BJ (cell line): Measurements from ENCODE around the gene DHRSX. TPM values are rescaled to one million over a fixed set of nuclear protein-coding genes. Genes with fewer than 3 reads are reported as not detected.

Experiments
- CTCF ChIA-PET: fragments of 350-600 bp; formaldehyde crosslinking; extraction: SDS; loops from one replicate; lab custom pipeline; 2021; ENCODE audit warnings: antibody characterized with exemption, inconsistent platforms; lab: Yijun Ruan, JAX
- POLR2A ChIA-PET: fragments of 300-600 bp; sonication (Branson Sonifier 250); formaldehyde crosslinking; extraction: SDS; loops from one replicate; lab custom pipeline; 2021; ENCODE audit warnings: antibody characterized with exemption; lab: Charles Lee
- DNase-seq: peaks from one replicate; pipeline ENCODE4 v3.0.0-alpha.2; 2011; ENCODE audit warnings: low read depth
- H3K27me3 ChIP-seq: 2 replicates; pipeline ENCODE4 v1.6.0; 2011; ENCODE audit warnings: low read length; ENCODE audit not compliant: control insufficient read depth, insufficient read depth
- H3K36me3 ChIP-seq: 2 replicates; pipeline ENCODE4 v1.5.1; 2011; ENCODE audit warnings: low read length; ENCODE audit not compliant: control insufficient read depth, insufficient read depth
- H3K4me3 ChIP-seq: 2 replicates; pipeline ENCODE4 v1.5.1; 2011; ENCODE audit warnings: low read depth, mild to moderate bottlenecking, control low read depth, low read length
- CTCF ChIP-seq: IDR thresholded peaks from 2 replicates; pipeline ENCODE4 v1.5.1; 2011; ENCODE audit warnings: low read depth, mild to moderate bottlenecking, control low read depth, inconsistent platforms, low read length, moderate library complexity; ENCODE audit not compliant: insufficient read depth
- polyA plus RNA-seq: library from polyadenylated mRNA; depleted of rRNA; stranded (reverse); fragments of >200 nt; gene quantifications from 2 replicates; pipeline ENCODE4 v1.2.3, GENCODE V29; 2011

The DHRSX gene
- polyA plus RNA-seq, 1 experiment: 66.2 TPM

- Histone ChIP-seq H3K27me3 (no peaks in the 10 kb centered on the region), H3K4me3 (no peak overlapping the region), H3K36me3 (peaks cover 2% of the 10 kb centered on the region)
- DNase-seq: no peak
- ChIA-PET POLR2A (no interaction called here), CTCF (no interaction called here)
- TF ChIP-seq CTCF: no peak
Observed at GRCh38 chrX:2388669-2389068, 112.1 kb downstream of the DHRSX start.

- H3K27me3 ChIP-seq: no peaks in the 10 kb centered on the region
- CTCF ChIA-PET: no interaction called here
- peaks cover 2% of the 10 kb centered on the region for H3K36me3 ChIP-seq
- POLR2A ChIA-PET: no interaction called here
- H3K4me3 ChIP-seq: no peak overlapping the region
- no peak for TF ChIP-seq CTCF
- no peak for DNase-seq
Observed at GRCh38 chrX:2387614-2388239, 113.0 kb downstream of the DHRSX start.

DNA sequence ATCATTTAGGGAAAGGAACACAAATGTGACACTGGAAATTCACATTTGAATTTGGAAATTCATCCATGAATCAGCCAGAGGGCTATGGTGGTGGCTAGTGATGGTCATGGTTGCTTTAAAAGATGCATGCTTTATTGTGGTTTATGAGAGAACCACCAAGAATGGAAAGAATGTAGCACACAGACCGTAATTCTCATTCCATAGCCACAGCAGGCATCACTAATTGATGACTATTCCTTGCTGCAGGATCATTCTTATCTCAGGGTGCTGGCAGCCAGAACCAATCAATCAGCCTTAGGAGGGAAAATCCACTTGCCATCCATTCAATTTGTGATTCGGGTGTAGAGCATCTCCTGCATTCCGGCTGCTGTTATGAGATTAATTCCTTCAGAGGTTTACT lies 115.6 kb downstream of the DHRSX start:
- ChIA-PET POLR2A (no interaction called here), CTCF (no interaction called here)
- Histone ChIP-seq H3K27me3 (no peaks in the 10 kb centered on the region), H3K36me3 (peaks cover 2% of the 10 kb centered on the region), H3K4me3 (no peak overlapping the region)
- TF ChIP-seq CTCF: no peak
- peak; percentile 40 for DNase-seq

GRCh38 chrX:2384486-2384885 lies 116.3 kb downstream of the DHRSX start:
- Histone ChIP-seq H3K4me3 (no peak overlapping the region), H3K36me3 (peaks cover 2% of the 10 kb centered on the region), H3K27me3 (no peaks in the 10 kb centered on the region)
- DNase-seq: no peak
- POLR2A ChIA-PET: no interaction called here
- TF ChIP-seq CTCF: no peak
- CTCF ChIA-PET: no interaction called here

GRCh38 chrX:2383735-2384134 lies 117.0 kb downstream of the DHRSX start:
- ChIA-PET CTCF (no interaction called here), POLR2A (no interaction called here)
- H3K27me3 ChIP-seq: no peaks in the 10 kb centered on the region
- H3K4me3 ChIP-seq: no peak overlapping the region
- no peak for TF ChIP-seq CTCF
- no peak for DNase-seq
- no peaks in the 10 kb centered on the region; the same call in 1 of the 2 replicates for H3K36me3 ChIP-seq
